ENCODE data around the gene CHRNA1.

Gene CHRNA1

GRCh38 chr2:174777347-174778084 lies 13.2 kb upstream of the CHRNA1 start:
- peak overlapping the region; percentile 60 for H3K4me3 Mint-ChIP-seq
- peaks cover 39% of the 10 kb centered on the region for H3K4me1 Mint-ChIP-seq (ENCODE audit: low read depth)
- H3K36me3 Mint-ChIP-seq (ENCODE audit: low read depth) = no peaks in the 10 kb centered on the region
- DNase-seq (ENCODE audit: low spot score) = no peak
- peak overlapping the region; percentile 79 for H3K27ac Mint-ChIP-seq
- H3K9me3 Mint-ChIP-seq = no peaks in the 10 kb centered on the region
- H3K27me3 Mint-ChIP-seq (ENCODE audit: low read depth) = no peaks in the 10 kb centered on the region

GRCh38 chr2:174776675-174777074 lies 12.4 kb upstream of the CHRNA1 start:
- H3K4me1 Mint-ChIP-seq (ENCODE audit: low read depth) = peaks cover 39% of the 10 kb centered on the region
- H3K4me3 Mint-ChIP-seq = no peak overlapping the region
- no peaks in the 10 kb centered on the region for H3K36me3 Mint-ChIP-seq (ENCODE audit: low read depth)
- H3K27ac Mint-ChIP-seq = no peak overlapping the region
- H3K9me3 Mint-ChIP-seq = no peaks in the 10 kb centered on the region
- H3K27me3 Mint-ChIP-seq (ENCODE audit: low read depth) = no peaks in the 10 kb centered on the region
- DNase-seq (ENCODE audit: low spot score) = no peak

- Mint-ChIP-seq H3K4me3 (no peak overlapping the region), H3K27me3 (ENCODE audit: low read depth) (no peaks in the 10 kb centered on the region), H3K9me3 (no peaks in the 10 kb centered on the region), H3K27ac (no peak overlapping the region), H3K4me1 (ENCODE audit: low read depth) (peaks cover 39% of the 10 kb centered on the region), H3K36me3 (ENCODE audit: low read depth) (no peaks in the 10 kb centered on the region)
- no peak for DNase-seq (ENCODE audit: low spot score)
Measured at GRCh38 chr2:174776223-174776622, 12.0 kb upstream of the CHRNA1 start.

GRCh38 chr2:174775571-174775980 lies 11.3 kb upstream of the CHRNA1 start:
- H3K27ac Mint-ChIP-seq = no peak overlapping the region
- no peak overlapping the region for H3K4me3 Mint-ChIP-seq
- DNase-seq (ENCODE audit: low spot score) = no peak
- H3K4me1 Mint-ChIP-seq (ENCODE audit: low read depth) = peaks cover 38% of the 10 kb centered on the region
- H3K9me3 Mint-ChIP-seq = no peaks in the 10 kb centered on the region
- no peaks in the 10 kb centered on the region for H3K36me3 Mint-ChIP-seq (ENCODE audit: low read depth)
- H3K27me3 Mint-ChIP-seq (ENCODE audit: low read depth) = no peaks in the 10 kb centered on the region

- no peak for DNase-seq (ENCODE audit: low spot score)
- Mint-ChIP-seq H3K4me1 (ENCODE audit: low read depth) (peaks cover 35% of the 10 kb centered on the region), H3K36me3 (ENCODE audit: low read depth) (no peaks in the 10 kb centered on the region), H3K27me3 (ENCODE audit: low read depth) (no peaks in the 10 kb centered on the region), H3K27ac (no peak overlapping the region), H3K4me3 (no peak overlapping the region), H3K9me3 (no peaks in the 10 kb centered on the region)
Measured at GRCh38 chr2:174774886-174775285, 10.6 kb upstream of the CHRNA1 start.

- Mint-ChIP-seq H3K27ac (no peak overlapping the region), H3K4me3 (no peak overlapping the region), H3K27me3 (ENCODE audit: low read depth) (no peaks in the 10 kb centered on the region), H3K4me1 (ENCODE audit: low read depth) (peaks cover 22% of the 10 kb centered on the region), H3K9me3 (no peaks in the 10 kb centered on the region), H3K36me3 (ENCODE audit: low read depth) (no peaks in the 10 kb centered on the region)
- DNase-seq (ENCODE audit: low spot score) = no peak
Measured at GRCh38 chr2:174773215-174773614, 8.9 kb upstream of the CHRNA1 start.

- Mint-ChIP-seq H3K27ac (no peak overlapping the region), H3K27me3 (ENCODE audit: low read depth) (no peaks in the 10 kb centered on the region), H3K4me3 (no peak overlapping the region), H3K9me3 (no peaks in the 10 kb centered on the region), H3K36me3 (ENCODE audit: low read depth) (no peaks in the 10 kb centered on the region), H3K4me1 (ENCODE audit: low read depth) (peaks cover 14% of the 10 kb centered on the region)
- DNase-seq (ENCODE audit: low spot score) = no peak
Measured at GRCh38 chr2:174772472-174772801, 8.2 kb upstream of the CHRNA1 start.

GRCh38 chr2:174771631-174772471 lies 7.6 kb upstream of the CHRNA1 start:
- Mint-ChIP-seq H3K4me1 (ENCODE audit: low read depth) (peaks cover 11% of the 10 kb centered on the region), H3K27me3 (ENCODE audit: low read depth) (no peaks in the 10 kb centered on the region), H3K36me3 (ENCODE audit: low read depth) (no peaks in the 10 kb centered on the region), H3K27ac (no peak overlapping the region), H3K9me3 (no peaks in the 10 kb centered on the region), H3K4me3 (no peak overlapping the region)
- peak; percentile 38 for DNase-seq (ENCODE audit: low spot score)

- Mint-ChIP-seq H3K4me1 (ENCODE audit: low read depth) (peaks cover 6% of the 10 kb centered on the region), H3K9me3 (no peaks in the 10 kb centered on the region), H3K27ac (no peak overlapping the region), H3K4me3 (no peak overlapping the region), H3K27me3 (ENCODE audit: low read depth) (peaks cover 1% of the 10 kb centered on the region), H3K36me3 (ENCODE audit: low read depth) (no peaks in the 10 kb centered on the region)
- DNase-seq (ENCODE audit: low spot score) = no peak
Measured at GRCh38 chr2:174771136-174771535, 6.9 kb upstream of the CHRNA1 start.

- DNase-seq (ENCODE audit: low spot score) = no peak
- Mint-ChIP-seq H3K27ac (no peak overlapping the region), H3K4me1 (ENCODE audit: low read depth) (no peaks in the 10 kb centered on the region), H3K9me3 (no peaks in the 10 kb centered on the region), H3K27me3 (ENCODE audit: low read depth) (peaks cover 6% of the 10 kb centered on the region), H3K4me3 (no peak overlapping the region), H3K36me3 (ENCODE audit: low read depth) (no peaks in the 10 kb centered on the region)
Measured at GRCh38 chr2:174768557-174768956, 4.3 kb upstream of the CHRNA1 start.

- Mint-ChIP-seq H3K36me3 (ENCODE audit: low read depth) (no peaks in the 10 kb centered on the region), H3K27me3 (ENCODE audit: low read depth) (peaks cover 8% of the 10 kb centered on the region), H3K4me3 (no peak overlapping the region), H3K4me1 (ENCODE audit: low read depth) (peaks cover 8% of the 10 kb centered on the region), H3K9me3 (no peaks in the 10 kb centered on the region), H3K27ac (no peak overlapping the region)
- DNase-seq (ENCODE audit: low spot score) = no peak
Measured at GRCh38 chr2:174766271-174766670, 2.0 kb upstream of the CHRNA1 start.

- Mint-ChIP-seq H3K36me3 (ENCODE audit: low read depth) (no peaks in the 10 kb centered on the region), H3K9me3 (no peaks in the 10 kb centered on the region), H3K27ac (no peak overlapping the region), H3K4me1 (ENCODE audit: low read depth) (peaks cover 8% of the 10 kb centered on the region), H3K4me3 (no peak overlapping the region), H3K27me3 (ENCODE audit: low read depth) (peaks cover 8% of the 10 kb centered on the region)
- DNase-seq (ENCODE audit: low spot score) = no peak
Measured at GRCh38 chr2:174765576-174765975, 1.3 kb upstream of the CHRNA1 start.

- H3K4me3 Mint-ChIP-seq = no peak overlapping the region
- H3K27ac Mint-ChIP-seq = no peak overlapping the region
- DNase-seq (ENCODE audit: low spot score) = no peak
- H3K27me3 Mint-ChIP-seq (ENCODE audit: low read depth) = peaks cover 8% of the 10 kb centered on the region
- H3K4me1 Mint-ChIP-seq (ENCODE audit: low read depth) = peaks cover 8% of the 10 kb centered on the region
- no peaks in the 10 kb centered on the region for H3K9me3 Mint-ChIP-seq
- H3K36me3 Mint-ChIP-seq (ENCODE audit: low read depth) = no peaks in the 10 kb centered on the region
Measured at GRCh38 chr2:174763780-174764179, 492 bp downstream of the CHRNA1 start.

- H3K27ac Mint-ChIP-seq = no peak overlapping the region
- H3K27me3 Mint-ChIP-seq (ENCODE audit: low read depth) = peaks cover 8% of the 10 kb centered on the region
- DNase-seq (ENCODE audit: low spot score) = no peak
- no peak overlapping the region for H3K4me3 Mint-ChIP-seq
- no peaks in the 10 kb centered on the region for H3K36me3 Mint-ChIP-seq (ENCODE audit: low read depth)
- H3K4me1 Mint-ChIP-seq (ENCODE audit: low read depth) = peaks cover 8% of the 10 kb centered on the region
- no peaks in the 10 kb centered on the region for H3K9me3 Mint-ChIP-seq
Measured at GRCh38 chr2:174762464-174762863, 1.8 kb downstream of the CHRNA1 start.

Data from T-helper 2 cell treated with Interferon-gamma antibody and Interleukin-4, amounts not matched to agents 5 μg/mL and 100 μg/mL, for 36 hours (primary cell).